ENCODE data around the gene B4GAT1. TPM values are rescaled to one million over a fixed set of nuclear protein-coding genes. Genes with fewer than 3 reads are reported as not detected.
"Not testable (repeated sequence)": the region's sequence is repeated elsewhere in the genome, so short reads cannot be mapped to it uniquely, and the experiment has no call there.

B4GAT1 gene
- total and polyA plus RNA-seq, 10 donors = 4.3 to 23.4 (median 10.5) TPM

GRCh38 chr11:66388780-66389386, 41.5 kb upstream of the B4GAT1 start:
- peak; percentile 80 for DNase-seq
- 27 to 34% (median 31%) methylated on average over 8 of the region's 8 CpGs for WGBS, 5 donors
- TF ChIP-seq, protein P1, sequence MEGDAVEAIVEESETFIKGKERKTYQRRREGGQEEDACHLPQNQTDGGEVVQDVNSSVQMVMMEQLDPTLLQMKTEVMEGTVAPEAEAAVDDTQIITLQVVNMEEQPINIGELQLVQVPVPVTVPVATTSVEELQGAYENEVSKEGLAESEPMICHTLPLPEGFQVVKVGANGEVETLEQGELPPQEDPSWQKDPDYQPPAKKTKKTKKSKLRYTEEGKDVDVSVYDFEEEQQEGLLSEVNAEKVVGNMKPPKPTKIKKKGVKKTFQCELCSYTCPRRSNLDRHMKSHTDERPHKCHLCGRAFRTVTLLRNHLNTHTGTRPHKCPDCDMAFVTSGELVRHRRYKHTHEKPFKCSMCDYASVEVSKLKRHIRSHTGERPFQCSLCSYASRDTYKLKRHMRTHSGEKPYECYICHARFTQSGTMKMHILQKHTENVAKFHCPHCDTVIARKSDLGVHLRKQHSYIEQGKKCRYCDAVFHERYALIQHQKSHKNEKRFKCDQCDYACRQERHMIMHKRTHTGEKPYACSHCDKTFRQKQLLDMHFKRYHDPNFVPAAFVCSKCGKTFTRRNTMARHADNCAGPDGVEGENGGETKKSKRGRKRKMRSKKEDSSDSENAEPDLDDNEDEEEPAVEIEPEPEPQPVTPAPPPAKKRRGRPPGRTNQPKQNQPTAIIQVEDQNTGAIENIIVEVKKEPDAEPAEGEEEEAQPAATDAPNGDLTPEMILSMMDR (IDR thresholded peaks at IDR 0.05 in 8 of 11, conservative IDR thresholded peaks at IDR 0.05 in 3 of 11) = peak in 9 of 11 experiments; percentile 43 to 77 (median 66)
- no peak for TF ChIP-seq POLR2A (IDR thresholded peaks at IDR 0.05)
- Histone ChIP-seq H3K27ac (no peak overlapping the region), H3K36me3 (no peaks in the 10 kb centered on the region), H3K27me3 (replicated peaks in 1 of 7) (peaks cover 0 to 25% (median 0%) of the 10 kb centered on the region in 7 donors), H3K4me3 (no peak overlapping the region), H3K4me1 (peaks cover 0 to 16% (median 8%) of the 10 kb centered on the region in 6 donors), H3K9me3 (no peaks in the 10 kb centered on the region)
- intact Hi-C loops (cut with DNase I; ENCODE audit: low total_unique reads) = loop anchor here (5.0 kb wide), 1 partner anchor 77 kb away; no protein-coding TSS in a partner anchor

DNA sequence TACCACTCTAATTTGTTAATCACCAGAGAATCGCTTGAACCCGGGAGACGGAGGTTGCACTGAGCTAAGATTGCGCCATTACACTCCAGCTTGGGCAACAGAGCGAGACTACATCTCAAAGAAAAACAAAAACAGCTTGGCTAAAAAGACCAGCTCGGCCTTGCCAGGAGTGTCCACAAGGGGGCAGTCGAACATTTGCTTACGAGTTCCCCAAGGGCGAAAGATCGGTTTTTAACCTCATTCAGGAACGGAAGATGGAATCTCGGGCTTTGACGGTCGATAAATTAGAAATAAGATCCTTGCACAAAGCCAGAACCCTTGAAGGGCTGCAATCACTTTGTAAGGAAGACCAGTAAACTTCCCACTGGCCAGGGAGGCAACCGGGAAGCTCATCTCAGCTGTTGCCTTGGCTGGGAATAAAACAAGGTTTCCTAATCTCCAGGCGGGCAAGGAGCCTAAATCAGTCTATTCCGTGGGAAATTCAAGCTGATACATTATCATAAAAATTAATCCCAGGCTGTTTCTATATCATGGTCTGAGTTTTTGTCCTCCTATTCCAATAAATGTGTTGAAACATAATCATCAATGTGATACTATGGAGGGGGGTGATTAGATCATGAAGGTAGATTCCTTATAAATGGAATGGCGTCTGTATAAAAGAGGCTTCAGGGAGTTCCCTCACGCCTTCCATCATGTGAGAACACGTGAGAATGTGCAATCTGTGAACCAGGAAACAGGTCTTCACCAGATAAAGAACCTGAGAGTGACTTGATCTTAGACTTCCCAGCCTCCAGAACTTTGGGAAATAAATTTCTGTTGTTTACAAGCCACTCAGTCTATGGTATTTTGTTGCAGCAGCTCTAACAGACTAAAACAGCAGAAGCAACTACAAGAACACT, 39.0 kb upstream of the B4GAT1 start:
- intact Hi-C loops (cut with DNase I; ENCODE audit: low total_unique reads) = loop anchor here (5.0 kb wide), 1 partner anchor 74 kb away; no protein-coding TSS in a partner anchor
- 7 to 9% (median 8%) methylated on average over 20 of the region's 20 CpGs for WGBS, 5 donors
- H3K27me3 ChIP-seq (replicated peaks in 1 of 7) = peaks cover 0 to 28% (median 0%) of the 10 kb centered on the region in 7 donors
- DNase-seq = peak; percentile 91
- H3K36me3 ChIP-seq = no peaks in the 10 kb centered on the region
- H3K27ac ChIP-seq = no peak overlapping the region
- H3K9me3 ChIP-seq = no peaks in the 10 kb centered on the region
- TF ChIP-seq, protein P1 (IDR thresholded peaks at IDR 0.05 in 8 of 11, conservative IDR thresholded peaks at IDR 0.05 in 3 of 11) = peak; percentile 58 to 92 (median 88)
- no peak for TF ChIP-seq POLR2AphosphoS5 (IDR thresholded peaks at IDR 0.05)
- H3K4me3 ChIP-seq = peak overlapping the region in 1 of 8 donors; percentile 46
- H3K4me1 ChIP-seq = peaks cover 0 to 16% (median 8%) of the 10 kb centered on the region in 6 donors

- Histone ChIP-seq H3K27me3 (replicated peaks in 1 of 7) (peaks cover 0 to 32% (median 0%) of the 10 kb centered on the region in 7 donors), H3K4me1 (peaks cover 0 to 16% (median 8%) of the 10 kb centered on the region in 6 donors)
- H3K36me3 ChIP-seq; intact Hi-C loops (cut with DNase I; ENCODE audit: low total_unique reads); H3K27ac ChIP-seq; H3K4me3 ChIP-seq; H3K9me3 ChIP-seq: not testable (repeated sequence)
- 87 to 89% (median 89%) methylated on average over 13 of the region's 13 CpGs for WGBS, 5 donors
- DNase-seq = peak; percentile 46
Observed at GRCh38 chr11:66384316-66384715, 36.9 kb upstream of the B4GAT1 start.

- H3K36me3 ChIP-seq; H3K4me3 ChIP-seq; H3K27ac ChIP-seq; H3K4me1 ChIP-seq; intact Hi-C loops (cut with DNase I; ENCODE audit: low total_unique reads); H3K9me3 ChIP-seq: not testable (repeated sequence)
- DNase-seq = peak; percentile 10
- 23 to 33% (median 25%) methylated on average over 7 of the region's 7 CpGs for WGBS, 5 donors
- peaks cover 0 to 51% (median 0%) of the 10 kb centered on the region in 7 donors for H3K27me3 ChIP-seq (replicated peaks in 1 of 7)
Observed at GRCh38 chr11:66380264-66380663, 32.8 kb upstream of the B4GAT1 start.

DNA sequence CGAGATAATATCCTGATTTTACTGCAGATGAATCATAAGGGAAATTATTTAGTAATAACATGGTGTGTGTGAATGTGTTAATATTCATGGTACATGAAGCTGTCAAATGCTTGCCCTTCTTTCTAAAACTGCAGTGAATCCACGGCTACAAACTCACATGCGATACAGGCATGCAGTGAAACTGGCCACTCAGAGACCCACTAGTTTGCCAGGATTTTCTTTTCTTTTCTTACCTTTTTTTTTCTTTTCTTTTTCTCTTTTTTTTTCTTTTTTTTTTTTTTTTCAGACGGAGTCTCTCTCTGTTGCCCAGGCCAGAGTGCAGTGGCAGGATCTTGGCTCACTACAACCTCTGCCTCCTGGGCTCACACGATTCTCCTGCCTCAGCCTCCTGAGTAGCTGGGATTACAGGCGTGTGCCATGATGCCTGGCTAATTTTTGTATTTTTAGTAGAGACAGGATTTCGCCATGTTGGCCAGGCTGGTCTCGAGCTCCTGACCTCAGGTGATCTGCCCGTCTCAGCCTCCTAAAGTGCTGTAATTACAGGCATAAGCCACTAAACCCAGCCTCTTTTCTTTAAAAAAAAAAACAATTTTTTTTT, 26.4 kb upstream of the B4GAT1 start:
- peak; percentile 20 for DNase-seq
- WGBS, 5 donors = 77 to 87% (median 85%) methylated on average over 9 of the region's 9 CpGs
- H3K27me3 ChIP-seq (replicated peaks in 1 of 7) = peaks cover 0 to 47% (median 3%) of the 10 kb centered on the region in 7 donors
- peaks cover 0 to 28% (median 17%) of the 10 kb centered on the region in 6 donors for H3K4me1 ChIP-seq
- H3K9me3 ChIP-seq; H3K27ac ChIP-seq; intact Hi-C loops (cut with DNase I; ENCODE audit: low total_unique reads); H3K4me3 ChIP-seq; H3K36me3 ChIP-seq: not testable (repeated sequence)

Data from spleen (tissue), 11 donors.